Stimulated activated CD4-positive, alpha-beta T cell treated with anti-CD3 and anti-CD28 coated beads, Interleukin-2, amount 100 ng/mL, for 4 hours (primary cell): ENCODE data around the gene ZNF500.

ENCODE experiments used
- DNase-seq: peaks from one replicate; pipeline ENCODE4 v3.0.0-alpha.2; 2020; ENCODE audit warnings: low read depth

ZNF500 gene

GRCh38 chr16:4766875-4767628 is at the start of gene ZNF500:
ZNF500 (minus strand) TSS chr16:4767162; CDS start chr16:4765978, 1,184 bp downstream.
- peak; percentile 95 for DNase-seq

GRCh38 chr16:4814542-4815173 is 47.7 kb upstream of the ZNF500 start:
- DNase-seq: no peak

GRCh38 chr16:4814046-4814445 is 47.1 kb upstream of the ZNF500 start:
- DNase-seq: no peak

- no peak for DNase-seq
Observed at GRCh38 chr16:4813251-4814003, 46.5 kb upstream of the ZNF500 start.

GRCh38 chr16:4811773-4812172 is 44.8 kb upstream of the ZNF500 start:
- DNase-seq: no peak

GRCh38 chr16:4811242-4811641 is 44.3 kb upstream of the ZNF500 start:
- DNase-seq: no peak

- no peak for DNase-seq
Observed at GRCh38 chr16:4806280-4806679, 39.3 kb upstream of the ZNF500 start.

GRCh38 chr16:4805231-4805630 is 38.3 kb upstream of the ZNF500 start:
- no peak for DNase-seq

- no peak for DNase-seq
Observed at GRCh38 chr16:4803898-4804762, 37.2 kb upstream of the ZNF500 start.

GRCh38 chr16:4803401-4803844 is 36.5 kb upstream of the ZNF500 start:
- DNase-seq: no peak

- DNase-seq: peak; percentile 80
Observed at GRCh38 chr16:4802659-4803287, 35.8 kb upstream of the ZNF500 start.

- peak; percentile 63 for DNase-seq
Observed at GRCh38 chr16:4801962-4802658, 35.1 kb upstream of the ZNF500 start, which contains the start of gene ROGDI. ROGDI (minus strand) TSS chr16:4802633; CDS start chr16:4802571, 62 bp downstream.

- no peak for DNase-seq
Observed at GRCh38 chr16:4801051-4801961, 34.3 kb upstream of the ZNF500 start.

- DNase-seq: no peak
Observed at GRCh38 chr16:4800290-4801041, 33.5 kb upstream of the ZNF500 start.

- no peak for DNase-seq
Observed at GRCh38 chr16:4799171-4799855, 32.4 kb upstream of the ZNF500 start.

- DNase-seq: no peak
Observed at GRCh38 chr16:4798456-4798855, 31.5 kb upstream of the ZNF500 start.

- no peak for DNase-seq
Observed at GRCh38 chr16:4797805-4798252, 30.9 kb upstream of the ZNF500 start.
